Upper lobe of right lung (tissue), 1 donor: ENCODE results near the gene KCNT2. TPM values are rescaled to one million over a fixed set of nuclear protein-coding genes. Genes with fewer than 3 reads are reported as not detected.

ENCODE experiments used
- ATAC-seq: fragments of 200-7000 bp; cut with Tn5 transposase; one replicate; pipeline ENCODE4 v1.9.1; 2020; ENCODE audit warnings: mild to moderate bottlenecking, moderate library complexity
- DNase-seq: peaks from one replicate; pipeline ENCODE4 v3.0.0-alpha.2; 2020
- H3K27ac ChIP-seq: fragments of 200-600 bp; one replicate; pipeline ENCODE4 v1.8.0; 2022
- H3K27me3 ChIP-seq: fragments of 200-600 bp; one replicate; pipeline ENCODE4 v1.8.0; 2022; ENCODE audit warnings: mild to moderate bottlenecking
- H3K36me3 ChIP-seq: fragments of 200-600 bp; one replicate; pipeline ENCODE4 v1.8.0; 2022
- H3K4me1 ChIP-seq: fragments of 200-600 bp; one replicate; pipeline ENCODE4 v1.8.0; 2022
- H3K4me3 ChIP-seq: fragments of 200-600 bp; one replicate; pipeline ENCODE4 v1.8.0; 2022; ENCODE audit warnings: mild to moderate bottlenecking
- H3K9me3 ChIP-seq: fragments of 200-600 bp; one replicate; pipeline ENCODE4 v1.8.0; 2022
- intact Hi-C: fragments of 100-400 bp; cut with DNase I; formaldehyde crosslinking; loops from one replicate; pipeline ENCODE4 v1.11.0; 2022
- total RNA-seq: library from RNA; stranded (reverse); fragmentation: NEBNext Ultra II Directional; extraction: Animal tissue kit (Norgen Biotek cat#: 25700); gene quantifications from one replicate; pipeline ENCODE4 v1.2.1, GENCODE V29; 2021
- TF ChIP-seq, protein P1 (sequence below): fragments of 200-600 bp; IDR thresholded peaks from one replicate; pipeline ENCODE4 v1.8.0; 2022; ENCODE audit warnings: antibody characterized with exemption
- donor health status: DM: no; HTN: yes; CAD: no; lungs with severe emphysema.

KCNT2 gene
- total RNA-seq, 1 donor from 2014 or later = 8.1 TPM

DNA sequence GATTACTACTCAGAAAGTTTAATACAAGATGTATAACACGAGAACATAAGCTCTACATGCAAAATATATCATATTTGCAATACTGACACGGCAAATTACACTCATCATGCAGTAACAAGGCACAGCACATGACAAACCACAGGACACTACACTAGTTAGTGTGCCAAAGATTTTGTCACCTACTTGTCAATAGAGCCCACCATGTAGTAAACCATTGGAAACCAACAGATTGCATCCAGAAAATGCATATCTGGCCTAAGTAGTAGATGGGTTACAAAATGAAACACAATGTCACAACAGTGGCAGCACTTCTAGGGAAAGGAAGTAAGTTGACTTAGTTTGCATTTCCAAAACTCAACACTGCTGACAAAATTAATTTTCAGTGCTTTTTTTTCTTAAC, 288.9 kb downstream of the KCNT2 start:
- intact Hi-C loops = no loop called here
- H3K4me3 ChIP-seq = no peak overlapping the region
- ATAC-seq = no peak
- no peaks in the 10 kb centered on the region for H3K27me3 ChIP-seq
- H3K9me3 ChIP-seq = no peaks in the 10 kb centered on the region
- H3K27ac ChIP-seq = no peak overlapping the region
- TF ChIP-seq, protein P1, sequence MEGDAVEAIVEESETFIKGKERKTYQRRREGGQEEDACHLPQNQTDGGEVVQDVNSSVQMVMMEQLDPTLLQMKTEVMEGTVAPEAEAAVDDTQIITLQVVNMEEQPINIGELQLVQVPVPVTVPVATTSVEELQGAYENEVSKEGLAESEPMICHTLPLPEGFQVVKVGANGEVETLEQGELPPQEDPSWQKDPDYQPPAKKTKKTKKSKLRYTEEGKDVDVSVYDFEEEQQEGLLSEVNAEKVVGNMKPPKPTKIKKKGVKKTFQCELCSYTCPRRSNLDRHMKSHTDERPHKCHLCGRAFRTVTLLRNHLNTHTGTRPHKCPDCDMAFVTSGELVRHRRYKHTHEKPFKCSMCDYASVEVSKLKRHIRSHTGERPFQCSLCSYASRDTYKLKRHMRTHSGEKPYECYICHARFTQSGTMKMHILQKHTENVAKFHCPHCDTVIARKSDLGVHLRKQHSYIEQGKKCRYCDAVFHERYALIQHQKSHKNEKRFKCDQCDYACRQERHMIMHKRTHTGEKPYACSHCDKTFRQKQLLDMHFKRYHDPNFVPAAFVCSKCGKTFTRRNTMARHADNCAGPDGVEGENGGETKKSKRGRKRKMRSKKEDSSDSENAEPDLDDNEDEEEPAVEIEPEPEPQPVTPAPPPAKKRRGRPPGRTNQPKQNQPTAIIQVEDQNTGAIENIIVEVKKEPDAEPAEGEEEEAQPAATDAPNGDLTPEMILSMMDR = no peak
- H3K4me1 ChIP-seq = no peaks in the 10 kb centered on the region
- no peak for DNase-seq
- H3K36me3 ChIP-seq = no peaks in the 10 kb centered on the region

DNA sequence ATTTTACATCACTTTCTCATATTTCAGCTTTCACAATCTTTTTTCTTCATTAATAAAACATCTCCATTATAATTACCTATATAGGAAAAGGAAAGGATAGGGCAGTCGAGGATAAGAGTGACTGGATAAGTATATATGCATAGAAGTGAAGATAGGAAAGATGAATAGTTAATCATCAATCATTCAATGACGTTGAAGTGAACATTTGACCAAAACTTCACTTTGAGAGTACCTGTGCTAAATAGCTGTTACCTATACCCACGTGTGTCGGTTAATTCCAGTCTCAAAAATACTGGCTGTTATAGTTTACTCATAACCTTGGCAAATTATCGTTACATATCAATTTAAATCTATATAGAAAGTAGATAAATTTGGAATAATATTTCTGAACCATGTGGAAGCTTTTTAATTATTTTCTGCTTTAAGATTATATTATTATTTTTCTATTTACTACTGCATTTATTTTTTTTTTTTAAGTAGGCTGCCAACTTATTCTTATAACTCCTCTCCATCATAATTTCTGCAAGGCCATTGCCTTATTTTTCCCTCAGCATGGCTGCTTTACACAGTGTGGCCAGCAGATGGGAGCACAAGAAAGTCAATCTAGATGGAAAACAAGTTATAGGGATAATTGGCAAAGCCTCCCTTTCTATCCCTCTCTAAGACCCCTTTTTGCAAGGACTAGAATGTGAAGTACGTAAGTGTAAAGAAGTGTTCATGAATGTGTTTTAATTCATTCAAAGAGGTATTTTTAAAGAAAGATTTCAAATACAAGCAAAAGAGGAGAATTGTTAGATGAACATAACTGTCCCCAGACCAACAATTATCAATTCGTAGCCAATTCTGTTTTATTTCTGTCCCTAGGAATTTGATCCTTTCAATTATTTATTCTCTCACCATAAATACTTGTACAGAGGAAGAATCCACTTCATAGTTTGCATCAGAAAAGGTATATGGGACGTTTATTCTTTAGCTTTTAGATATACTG, 290.4 kb downstream of the KCNT2 start:
- no peaks in the 10 kb centered on the region for H3K27me3 ChIP-seq
- TF ChIP-seq, protein P1 = peak; percentile 50
- H3K27ac ChIP-seq = no peak overlapping the region
- H3K4me1 ChIP-seq = no peaks in the 10 kb centered on the region
- DNase-seq (no peak), ATAC-seq (no peak)
- no peaks in the 10 kb centered on the region for H3K36me3 ChIP-seq
- intact Hi-C loops = no loop called here
- H3K4me3 ChIP-seq = no peak overlapping the region
- no peaks in the 10 kb centered on the region for H3K9me3 ChIP-seq

DNA sequence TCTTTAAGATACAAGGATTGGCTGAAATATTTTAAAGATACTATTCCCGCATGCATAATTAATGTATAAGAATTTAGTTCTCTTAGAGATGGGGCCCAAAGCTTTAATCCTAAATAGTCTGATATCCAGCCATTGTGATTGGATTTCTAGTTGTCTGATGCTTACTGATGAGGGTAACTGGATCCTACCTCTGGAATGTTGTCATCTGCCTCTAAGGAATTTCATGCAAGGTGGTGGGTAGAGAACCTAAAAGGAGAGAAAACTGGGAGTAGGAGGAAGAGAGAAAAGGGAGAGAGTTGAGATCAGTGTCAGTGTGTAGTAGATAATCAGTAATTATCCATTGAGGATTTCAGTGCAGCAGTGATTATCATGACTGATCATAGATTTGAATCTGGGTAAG, 295.5 kb downstream of the KCNT2 start:
- no peak overlapping the region for H3K4me3 ChIP-seq
- no peak overlapping the region for H3K27ac ChIP-seq
- no peaks in the 10 kb centered on the region for H3K9me3 ChIP-seq
- no peak for ATAC-seq
- H3K27me3 ChIP-seq = no peaks in the 10 kb centered on the region
- no peak for DNase-seq
- intact Hi-C loops = no loop called here
- TF ChIP-seq, protein P1 = no peak
- no peaks in the 10 kb centered on the region for H3K4me1 ChIP-seq
- no peaks in the 10 kb centered on the region for H3K36me3 ChIP-seq

DNA sequence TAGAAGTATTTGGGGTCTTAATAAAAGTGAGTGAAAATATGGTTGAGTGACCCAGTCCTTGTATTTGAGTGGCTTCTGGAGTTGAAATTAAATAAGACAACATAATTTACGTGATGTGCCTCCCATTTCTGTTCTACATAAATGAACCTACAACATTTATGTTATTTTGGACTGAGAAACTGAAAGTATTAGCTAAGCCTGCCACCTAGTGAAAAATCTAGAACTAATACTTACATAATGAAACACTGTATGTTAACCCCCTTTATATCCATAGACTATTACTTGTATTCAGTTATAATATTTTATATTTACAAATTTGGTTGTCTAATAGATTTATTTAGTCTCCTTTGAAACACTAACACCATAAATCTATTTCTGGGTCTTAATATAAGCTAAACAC, 298.9 kb downstream of the KCNT2 start:
- Histone ChIP-seq H3K9me3 (no peaks in the 10 kb centered on the region), H3K27ac (no peak overlapping the region), H3K36me3 (no peaks in the 10 kb centered on the region), H3K4me3 (no peak overlapping the region), H3K27me3 (no peaks in the 10 kb centered on the region), H3K4me1 (no peaks in the 10 kb centered on the region)
- TF ChIP-seq, protein P1 = no peak
- ATAC-seq (no peak), DNase-seq (no peak)
- intact Hi-C loops = no loop called here

DNA sequence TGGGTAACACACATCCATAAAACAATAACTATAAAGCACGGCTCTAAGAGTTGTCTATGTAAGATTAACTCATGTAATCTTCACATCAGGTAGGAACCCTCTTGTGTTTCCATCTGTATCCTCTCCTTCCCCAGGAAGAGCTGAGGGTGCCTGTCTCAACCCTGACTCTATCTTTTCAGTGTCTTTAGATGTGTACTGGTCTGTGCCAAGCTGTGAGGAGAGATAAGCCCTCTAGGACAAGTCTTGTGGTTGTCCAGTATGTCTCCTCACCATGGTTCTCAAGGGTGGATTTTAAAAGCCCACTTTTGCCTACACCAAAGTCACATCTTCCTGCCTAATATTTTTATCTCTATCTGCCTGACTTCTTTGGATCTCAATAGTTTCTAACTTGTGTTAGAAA, 300.1 kb downstream of the KCNT2 start:
- Histone ChIP-seq H3K27ac (no peak overlapping the region), H3K9me3 (no peaks in the 10 kb centered on the region), H3K27me3 (no peaks in the 10 kb centered on the region), H3K4me3 (no peak overlapping the region), H3K36me3 (no peaks in the 10 kb centered on the region), H3K4me1 (no peaks in the 10 kb centered on the region)
- DNase-seq (no peak), ATAC-seq (no peak)
- intact Hi-C loops = no loop called here
- TF ChIP-seq, protein P1 = no peak
